Liver (tissue), 3 donors: ENCODE data around the gene NDUFC2.
A peak's percentile ranks its signal among the peaks of the same experiment; 100 is the strongest.

Experiments
- CTCF ChIP-seq: fragments of 150-350 bp; IDR thresholded peaks from 2 replicates; pipeline ENCODE4 v1.5.1; 2017; ENCODE audit warnings: improper control_type of control experiment, low read depth, low read length; ENCODE audit not compliant: missing input control
- NR2F2 ChIP-seq: IDR thresholded peaks from 2 replicates; pipeline ENCODE4 v1.6.1; 2016; ENCODE audit warnings: antibody characterized with exemption
- RAD21 ChIP-seq, 2 donors: IDR thresholded peaks; 2 replicates each; pipeline ENCODE4 v1.6.1; 2016; ENCODE audit warnings: antibody characterized with exemption in 2 of 2, mild to moderate bottlenecking in 2 of 2
- TAF1 ChIP-seq: conservative IDR thresholded peaks from 2 replicates; pipeline ENCODE4 v1.6.1; 2016; ENCODE audit warnings: antibody characterized with exemption, mild to moderate bottlenecking
- TF ChIP-seq, protein P1 (sequence below): IDR thresholded peaks from 2 replicates; pipeline ENCODE4 v1.6.1; 2016; ENCODE audit warnings: antibody characterized with exemption
- TF ChIP-seq, protein P2 (sequence below): IDR thresholded peaks from 2 replicates; pipeline ENCODE4 v1.6.1; 2016; ENCODE audit warnings: antibody characterized with exemption, mild to moderate bottlenecking
- donor health status: healthy.
- donor health status: healthy.

GRCh38 chr11:78037056-78037455, 42.6 kb downstream of the NDUFC2 start:
- peak; percentile 16 to 23 for TF ChIP-seq RAD21 (IDR thresholded peaks at IDR 0.05)
- no peak for TF ChIP-seq CTCF
- TF ChIP-seq, protein P1, sequence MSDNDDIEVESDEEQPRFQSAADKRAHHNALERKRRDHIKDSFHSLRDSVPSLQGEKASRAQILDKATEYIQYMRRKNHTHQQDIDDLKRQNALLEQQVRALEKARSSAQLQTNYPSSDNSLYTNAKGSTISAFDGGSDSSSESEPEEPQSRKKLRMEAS: no peak
- TF ChIP-seq TAF1: peak; percentile 17
- TF ChIP-seq, protein P2, sequence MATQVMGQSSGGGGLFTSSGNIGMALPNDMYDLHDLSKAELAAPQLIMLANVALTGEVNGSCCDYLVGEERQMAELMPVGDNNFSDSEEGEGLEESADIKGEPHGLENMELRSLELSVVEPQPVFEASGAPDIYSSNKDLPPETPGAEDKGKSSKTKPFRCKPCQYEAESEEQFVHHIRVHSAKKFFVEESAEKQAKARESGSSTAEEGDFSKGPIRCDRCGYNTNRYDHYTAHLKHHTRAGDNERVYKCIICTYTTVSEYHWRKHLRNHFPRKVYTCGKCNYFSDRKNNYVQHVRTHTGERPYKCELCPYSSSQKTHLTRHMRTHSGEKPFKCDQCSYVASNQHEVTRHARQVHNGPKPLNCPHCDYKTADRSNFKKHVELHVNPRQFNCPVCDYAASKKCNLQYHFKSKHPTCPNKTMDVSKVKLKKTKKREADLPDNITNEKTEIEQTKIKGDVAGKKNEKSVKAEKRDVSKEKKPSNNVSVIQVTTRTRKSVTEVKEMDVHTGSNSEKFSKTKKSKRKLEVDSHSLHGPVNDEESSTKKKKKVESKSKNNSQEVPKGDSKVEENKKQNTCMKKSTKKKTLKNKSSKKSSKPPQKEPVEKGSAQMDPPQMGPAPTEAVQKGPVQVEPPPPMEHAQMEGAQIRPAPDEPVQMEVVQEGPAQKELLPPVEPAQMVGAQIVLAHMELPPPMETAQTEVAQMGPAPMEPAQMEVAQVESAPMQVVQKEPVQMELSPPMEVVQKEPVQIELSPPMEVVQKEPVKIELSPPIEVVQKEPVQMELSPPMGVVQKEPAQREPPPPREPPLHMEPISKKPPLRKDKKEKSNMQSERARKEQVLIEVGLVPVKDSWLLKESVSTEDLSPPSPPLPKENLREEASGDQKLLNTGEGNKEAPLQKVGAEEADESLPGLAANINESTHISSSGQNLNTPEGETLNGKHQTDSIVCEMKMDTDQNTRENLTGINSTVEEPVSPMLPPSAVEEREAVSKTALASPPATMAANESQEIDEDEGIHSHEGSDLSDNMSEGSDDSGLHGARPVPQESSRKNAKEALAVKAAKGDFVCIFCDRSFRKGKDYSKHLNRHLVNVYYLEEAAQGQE: peak; percentile 59
- no peak for TF ChIP-seq NR2F2
